H9 (cell line): Measurements from ENCODE around the gene ZNF184. TPM values are rescaled to one million over a fixed set of nuclear protein-coding genes. Genes with fewer than 3 reads are reported as not detected.

Experiments used
- DNase-seq: peaks from one replicate; pipeline ENCODE4 v3.0.0-alpha.2; 2017
- H2AFZ ChIP-seq: one replicate; pipeline ENCODE4 v1.6.1; 2013; ENCODE audit warnings: mild to moderate bottlenecking, low read length, control low read depth, moderate library complexity
- H2AK5ac ChIP-seq: 2 replicates; pipeline ENCODE4 v1.6.1; 2013; ENCODE audit warnings: low read length, control low read depth, mixed read lengths; ENCODE audit not compliant: insufficient read length
- H2BK120ac ChIP-seq: one replicate; pipeline ENCODE4 v1.6.1; 2013; ENCODE audit warnings: low read depth, mild to moderate bottlenecking, low read length, control low read depth, inconsistent platforms; ENCODE audit not compliant: poor library complexity, severe bottlenecking
- H2BK12ac ChIP-seq: 2 replicates; pipeline ENCODE4 v1.6.1; 2013; ENCODE audit warnings: low read length, control low read depth, mixed read lengths, low read depth; ENCODE audit not compliant: insufficient read length
- H2BK15ac ChIP-seq: 2 replicates; pipeline ENCODE4 v1.6.1; 2013; ENCODE audit warnings: low read depth, low read length, control low read depth
- H2BK20ac ChIP-seq: one replicate; pipeline ENCODE4 v1.6.1; 2013; ENCODE audit warnings: low read depth, mild to moderate bottlenecking, low read length, control low read depth, inconsistent platforms; ENCODE audit not compliant: poor library complexity, severe bottlenecking
- H2BK5ac ChIP-seq: 2 replicates; pipeline ENCODE4 v1.6.1; 2013; ENCODE audit warnings: low read length, control low read depth, mixed read lengths; ENCODE audit not compliant: insufficient read length
- H3K14ac ChIP-seq: 2 replicates; pipeline ENCODE4 v1.6.1; 2013; ENCODE audit warnings: low read length, control low read depth; ENCODE audit not compliant: insufficient read depth
- H3K18ac ChIP-seq: 2 replicates; pipeline ENCODE4 v1.6.1; 2013; ENCODE audit warnings: low read depth, mild to moderate bottlenecking, mixed read lengths, low read length, control low read depth; ENCODE audit not compliant: insufficient read length
- H3K23ac ChIP-seq: 2 replicates; pipeline ENCODE4 v1.6.1; 2013; ENCODE audit warnings: low read length, control low read depth, mixed read lengths, low read depth; ENCODE audit not compliant: insufficient read length
- H3K23me2 ChIP-seq: 2 replicates; pipeline ENCODE4 v1.6.1; 2013; ENCODE audit warnings: low read depth, mild to moderate bottlenecking, mixed read lengths, low read length, control low read depth; ENCODE audit not compliant: insufficient read length, poor library complexity, severe bottlenecking
- H3K27ac ChIP-seq: 2 replicates; pipeline ENCODE4 v1.5.1; 2013; ENCODE audit warnings: low read length, control low read depth, mixed read lengths, low read depth; ENCODE audit not compliant: insufficient read length
- H3K27me3 ChIP-seq: 2 replicates; pipeline ENCODE4 v1.6.1; 2013; ENCODE audit warnings: low read length, control low read depth, inconsistent platforms; ENCODE audit not compliant: insufficient read depth
- H3K4ac ChIP-seq: 2 replicates; pipeline ENCODE4 v1.6.1; 2013; ENCODE audit warnings: low read depth, mild to moderate bottlenecking, control low read depth, inconsistent platforms, low read length, moderate library complexity
- H3K4me1 ChIP-seq: 2 replicates; pipeline ENCODE4 v1.6.1; 2013; ENCODE audit warnings: low read length, control low read depth, inconsistent platforms; ENCODE audit not compliant: insufficient read depth
- H3K4me2 ChIP-seq: 2 replicates; pipeline ENCODE4 v1.6.1; 2013; ENCODE audit warnings: low read length, control low read depth, mixed read lengths; ENCODE audit not compliant: insufficient read length, insufficient read depth
- H3K56ac ChIP-seq: 2 replicates; pipeline ENCODE4 v1.6.1; 2013; ENCODE audit warnings: low read depth, mild to moderate bottlenecking, mixed read lengths, low read length, control low read depth; ENCODE audit not compliant: insufficient read length
- H3K79me1 ChIP-seq: 2 replicates; pipeline ENCODE4 v1.6.1; 2013; ENCODE audit warnings: low read depth, mild to moderate bottlenecking, moderate library complexity, low read length, control low read depth, inconsistent platforms; ENCODE audit not compliant: insufficient read depth, poor library complexity, severe bottlenecking
- H3K79me2 ChIP-seq: 2 replicates; pipeline ENCODE4 v1.6.1; 2013; ENCODE audit warnings: low read length, control low read depth, inconsistent platforms; ENCODE audit not compliant: insufficient read depth
- H3K9ac ChIP-seq: 2 replicates; pipeline ENCODE4 v1.6.1; 2013; ENCODE audit warnings: low read length, control low read depth, mixed read lengths; ENCODE audit not compliant: insufficient read length; ENCODE audit errors: extremely low read depth
- H3K9me3 ChIP-seq: one replicate; pipeline ENCODE4 v1.6.1; 2013; ENCODE audit warnings: low read depth, low read length, inconsistent platforms; ENCODE audit not compliant: control insufficient read depth
- H3T11ph ChIP-seq: one replicate; pipeline ENCODE4 v1.6.1; 2013; ENCODE audit warnings: mild to moderate bottlenecking, low read length, control low read depth, inconsistent platforms
- H4K20me1 ChIP-seq: one replicate; pipeline ENCODE4 v1.6.1; 2013; ENCODE audit not compliant: control insufficient read depth, insufficient read length, insufficient read depth
- H4K5ac ChIP-seq: 2 replicates; pipeline ENCODE4 v1.6.1; 2013; ENCODE audit warnings: low read depth, mild to moderate bottlenecking, mixed read lengths, low read length, control low read depth; ENCODE audit not compliant: insufficient read length
- H4K8ac ChIP-seq: replicated peaks from 2 replicates; pipeline ENCODE4 v1.6.1; 2013; ENCODE audit warnings: low read length, control low read depth, mixed read lengths, low read depth; ENCODE audit not compliant: insufficient read length
- H4K91ac ChIP-seq: 2 replicates; pipeline ENCODE4 v1.6.1; 2013; ENCODE audit warnings: low read depth, mild to moderate bottlenecking, moderate library complexity, mixed read lengths, low read length, control low read depth; ENCODE audit not compliant: insufficient read length
- H3K27ac Mint-ChIP-seq, 3 experiments: 2 replicates in 2 of 3; 3 replicates in 1 of 3; pipeline ENCODE4 v1.8.0; 2020 to 2021; ENCODE audit warnings: mixed read lengths in 3 of 3, mild to moderate bottlenecking in 1 of 3, moderate library complexity in 1 of 3
- H3K27me3 Mint-ChIP-seq: 2 replicates; pipeline ENCODE4 v1.8.0; 2021; ENCODE audit warnings: low read depth, mild to moderate bottlenecking, moderate library complexity, mixed read lengths
- H3K36me3 Mint-ChIP-seq, 3 experiments: 2 replicates in 2 of 3; 3 replicates in 1 of 3; pipeline ENCODE4 v1.8.0; 2020 to 2021; ENCODE audit warnings: low read depth in 3 of 3, mixed read lengths in 3 of 3; ENCODE audit not compliant: insufficient read depth in 1 of 3
- H3K4me1 Mint-ChIP-seq, 2 experiments: 2 replicates each; pipeline ENCODE4 v1.8.0; 2020; ENCODE audit warnings: mixed read lengths in 2 of 2
- H3K4me3 Mint-ChIP-seq, 2 experiments: 2 replicates in 1 of 2; 3 replicates in 1 of 2; pipeline ENCODE4 v1.8.0; 2020 to 2021; ENCODE audit warnings: mild to moderate bottlenecking in 2 of 2, mixed read lengths in 2 of 2, moderate library complexity in 1 of 2
- H3K9me3 Mint-ChIP-seq, 2 experiments: 2 replicates in 1 of 2; 3 replicates in 1 of 2; pipeline ENCODE4 v1.8.0; 2020; ENCODE audit warnings: mild to moderate bottlenecking in 2 of 2, mixed read lengths in 2 of 2, moderate library complexity in 1 of 2
- WGBS: extraction: QIAGEN DNeasy Blood & Tissue Kit; methylation state at CpG from one replicate; pipeline ENCODE4 v1.1.7; 2013; ENCODE audit warnings: missing lambda C conversion rate, low lambda C conversion rate, mixed read lengths; ENCODE audit not compliant: insufficient read length; ENCODE audit errors: extremely low coverage; 5-methylcytosine and 5-hydroxymethylcytosine counted together
- total RNA-seq: library from RNA; stranded (reverse); gene quantifications from 2 replicates; pipeline ENCODE4 v1.2.1, GENCODE V29; 2021
- TF ChIP-seq, protein P1 (sequence below): fragments of 200-600 bp; sonication (generic); conservative IDR thresholded peaks from 3 replicates; pipeline ENCODE4 v1.8.0; 2021; ENCODE audit warnings: antibody characterized with exemption, mild to moderate bottlenecking

ZNF184 gene
- total RNA-seq, 1 experiment from 2014 or later, result 6.3 TPM

DNA sequence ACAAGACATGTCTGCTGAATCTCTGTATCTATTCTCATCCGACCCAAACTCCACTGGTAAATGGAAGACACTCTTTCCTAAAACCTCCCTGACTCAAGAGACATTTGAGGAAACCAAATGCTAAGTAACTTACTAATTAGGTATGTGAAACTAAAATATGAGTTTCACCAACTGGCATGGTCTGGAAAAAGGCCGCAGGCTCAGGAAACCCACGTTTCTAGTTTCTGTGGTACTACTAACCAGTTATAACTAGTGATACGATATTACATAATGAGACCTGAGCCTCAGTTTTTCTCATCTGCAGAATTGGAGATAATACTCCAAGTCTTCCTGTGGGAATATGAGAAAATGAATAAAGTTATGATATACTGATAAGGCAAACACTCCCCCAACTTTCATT lies 44.4 kb downstream of the ZNF184 start:
- Histone ChIP-seq H3T11ph (no peak overlapping the region), H3K18ac (no peak overlapping the region), H4K8ac (no peak overlapping the region), H2BK20ac (no peak overlapping the region), H3K4ac (no peak overlapping the region), H3K9ac (no peak overlapping the region), H4K5ac (no peak overlapping the region), H3K9me3 (no peaks in the 10 kb centered on the region), H4K20me1 (no peaks in the 10 kb centered on the region), H2BK5ac (no peak overlapping the region), H3K56ac (no peak overlapping the region), H3K27me3 (no peaks in the 10 kb centered on the region), H3K79me2 (no peaks in the 10 kb centered on the region), H4K91ac (no peak overlapping the region), H3K4me1 (no peaks in the 10 kb centered on the region), H2BK120ac (no peak overlapping the region), H3K23ac (no peak overlapping the region), H2BK12ac (no peak overlapping the region), H3K14ac (no peak overlapping the region), H3K4me2 (no peak overlapping the region), H3K23me2 (no peaks in the 10 kb centered on the region), H3K27ac (no peak overlapping the region), H2BK15ac (no peak overlapping the region), H2AK5ac (no peak overlapping the region), H2AFZ (no peak overlapping the region), H3K79me1 (no peaks in the 10 kb centered on the region)
- TF ChIP-seq, protein P1, sequence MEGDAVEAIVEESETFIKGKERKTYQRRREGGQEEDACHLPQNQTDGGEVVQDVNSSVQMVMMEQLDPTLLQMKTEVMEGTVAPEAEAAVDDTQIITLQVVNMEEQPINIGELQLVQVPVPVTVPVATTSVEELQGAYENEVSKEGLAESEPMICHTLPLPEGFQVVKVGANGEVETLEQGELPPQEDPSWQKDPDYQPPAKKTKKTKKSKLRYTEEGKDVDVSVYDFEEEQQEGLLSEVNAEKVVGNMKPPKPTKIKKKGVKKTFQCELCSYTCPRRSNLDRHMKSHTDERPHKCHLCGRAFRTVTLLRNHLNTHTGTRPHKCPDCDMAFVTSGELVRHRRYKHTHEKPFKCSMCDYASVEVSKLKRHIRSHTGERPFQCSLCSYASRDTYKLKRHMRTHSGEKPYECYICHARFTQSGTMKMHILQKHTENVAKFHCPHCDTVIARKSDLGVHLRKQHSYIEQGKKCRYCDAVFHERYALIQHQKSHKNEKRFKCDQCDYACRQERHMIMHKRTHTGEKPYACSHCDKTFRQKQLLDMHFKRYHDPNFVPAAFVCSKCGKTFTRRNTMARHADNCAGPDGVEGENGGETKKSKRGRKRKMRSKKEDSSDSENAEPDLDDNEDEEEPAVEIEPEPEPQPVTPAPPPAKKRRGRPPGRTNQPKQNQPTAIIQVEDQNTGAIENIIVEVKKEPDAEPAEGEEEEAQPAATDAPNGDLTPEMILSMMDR, result no peak
- Mint-ChIP-seq H3K4me3 (no peak overlapping the region), H3K27ac (no peak overlapping the region), H3K9me3 (peaks cover 10 to 22% of the 10 kb centered on the region in 2 experiments; a peak in 4 of 5 replicates), H3K4me1 (no peaks in the 10 kb centered on the region), H3K27me3 (peaks cover 3% of the 10 kb centered on the region; the same call in 1 of the 2 replicates), H3K36me3 (peaks cover 0 to 2% (median 0%) of the 10 kb centered on the region in 3 experiments; a peak in 1 of 7 replicates)
- no peak for DNase-seq
- WGBS, result no CpG with 5 or more reads among the region's 4 CpGs
